ENCODE data around the gene ENHO.
"Not testable (repeated sequence)": the region's sequence is repeated elsewhere in the genome, so short reads cannot be mapped to it uniquely, and the experiment has no call there.

The ENHO gene

DNA sequence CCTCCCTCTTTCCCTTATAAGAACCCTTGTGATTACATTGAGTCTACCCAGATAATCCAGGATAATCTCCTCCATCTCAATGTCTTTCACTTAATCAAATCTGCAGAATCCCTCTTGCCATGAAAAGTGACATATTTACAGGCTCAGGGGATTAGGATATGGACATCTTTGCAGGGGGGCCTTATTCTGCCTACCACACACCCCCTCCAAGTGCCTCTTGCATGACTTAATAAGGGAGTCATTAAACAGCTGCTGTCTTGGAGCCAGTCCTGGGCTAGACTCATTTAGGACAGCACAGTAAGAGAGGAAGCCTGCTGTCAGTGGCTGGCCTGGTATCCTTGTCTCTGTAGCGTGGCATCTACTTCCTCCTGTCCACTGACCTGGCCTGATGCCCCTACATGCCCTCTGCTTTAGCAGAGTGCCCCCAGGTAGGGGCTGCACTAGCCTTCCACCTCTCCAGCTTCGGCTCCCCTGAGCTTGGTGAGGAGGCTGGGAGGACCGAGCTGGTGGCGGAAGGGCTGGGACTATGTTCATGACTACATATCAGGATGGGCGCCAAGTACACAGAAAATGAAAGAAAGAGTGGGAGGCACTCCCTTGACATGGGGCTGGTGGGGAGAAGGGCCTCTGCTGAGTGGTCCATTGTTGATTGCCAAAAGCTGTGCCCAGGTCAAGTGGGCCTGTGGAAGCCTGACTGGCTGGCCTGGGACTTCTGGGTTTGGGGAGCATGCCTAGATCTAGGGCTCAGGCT is 17.2 kb downstream of the ENHO start:
- DNase-seq, result no peak

DNA sequence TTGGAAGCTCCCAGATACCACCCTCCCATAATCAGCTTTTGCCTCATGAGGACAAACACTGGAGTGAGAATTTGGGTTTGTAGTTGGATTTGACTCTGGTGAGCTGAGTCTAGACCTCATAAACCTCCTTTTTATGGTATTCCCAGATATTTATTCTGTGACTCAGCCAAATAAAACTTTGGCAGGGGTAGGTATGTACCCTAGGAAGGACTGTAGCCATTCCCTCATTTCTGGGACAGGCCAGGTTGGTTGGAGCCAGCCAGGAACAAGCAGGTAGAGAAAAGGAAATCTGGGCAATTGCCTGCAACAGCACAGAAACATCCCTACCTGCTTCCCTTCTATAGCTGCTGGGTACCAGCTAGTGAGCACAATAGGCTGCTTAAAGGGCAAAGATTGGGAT is 19.4 kb downstream of the ENHO start:
- DNase-seq, result no peak

DNA sequence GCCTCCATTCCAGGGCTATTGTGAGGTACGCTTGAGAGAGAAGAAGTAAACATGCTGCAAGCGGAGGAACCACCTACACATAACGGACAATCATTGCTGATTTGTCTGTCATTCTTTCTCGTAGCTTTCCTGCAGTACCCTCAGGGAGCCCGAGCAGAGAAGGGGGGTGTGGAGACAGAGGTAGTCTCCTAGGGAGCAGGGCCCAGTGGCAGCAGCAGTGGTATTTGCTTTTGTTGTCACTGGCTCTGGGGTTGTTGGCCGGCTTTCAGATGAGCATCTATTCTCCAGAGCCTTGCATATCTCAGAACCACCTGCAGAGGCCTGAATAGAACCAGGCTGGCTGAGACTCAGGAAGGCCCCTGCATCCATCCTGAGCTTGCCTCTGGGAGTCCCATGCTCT is 19.9 kb downstream of the ENHO start:
- no peak for DNase-seq

DNA sequence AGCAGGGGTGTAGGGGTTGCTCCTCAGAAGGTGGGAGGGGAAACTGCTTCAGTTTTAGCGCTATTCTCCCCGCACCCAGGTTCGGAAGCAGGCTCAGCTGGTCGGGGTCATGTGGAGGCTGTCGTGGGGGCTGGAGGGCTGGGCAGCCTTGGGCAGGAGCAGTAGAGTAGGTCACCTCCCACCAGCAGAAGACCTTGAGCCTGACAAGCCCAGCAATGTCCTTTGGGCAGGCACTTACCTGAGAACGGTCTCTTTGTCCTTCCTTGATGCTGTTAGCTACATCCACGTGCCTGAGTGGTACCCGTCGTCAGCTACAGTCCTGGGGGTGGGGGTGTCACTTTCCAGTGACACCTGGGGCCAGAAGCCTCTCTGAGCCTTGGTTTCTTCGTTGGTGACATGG is 20.3 kb downstream of the ENHO start:
- no peak for DNase-seq

DNA sequence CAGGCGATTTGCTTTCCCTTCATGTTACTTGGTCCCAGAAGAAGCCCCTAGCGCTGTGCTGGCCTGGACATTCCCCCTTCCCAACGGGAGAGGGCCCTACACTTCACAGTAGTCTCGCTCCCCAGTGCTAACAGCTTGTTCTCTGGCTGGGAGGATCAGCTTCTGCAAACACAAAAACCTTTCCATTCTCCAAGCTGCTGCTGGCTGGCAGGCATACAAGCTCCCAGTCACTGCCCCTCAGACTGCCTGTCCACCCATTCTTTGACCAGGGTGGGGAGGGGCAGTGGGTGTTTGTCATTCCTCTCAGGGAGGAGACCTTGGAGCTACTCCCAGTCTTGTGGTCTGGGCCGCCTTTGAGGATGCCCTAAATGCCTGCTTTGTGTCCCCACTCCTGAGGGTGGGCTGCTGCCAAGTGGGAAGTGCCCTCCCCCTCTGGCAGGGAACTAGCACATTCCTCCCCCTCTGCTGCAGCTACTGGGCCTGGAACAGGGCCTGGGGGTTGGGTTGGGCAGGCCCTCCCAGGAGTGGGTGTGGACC is 20.8 kb downstream of the ENHO start:
- DNase-seq, result no peak

DNA sequence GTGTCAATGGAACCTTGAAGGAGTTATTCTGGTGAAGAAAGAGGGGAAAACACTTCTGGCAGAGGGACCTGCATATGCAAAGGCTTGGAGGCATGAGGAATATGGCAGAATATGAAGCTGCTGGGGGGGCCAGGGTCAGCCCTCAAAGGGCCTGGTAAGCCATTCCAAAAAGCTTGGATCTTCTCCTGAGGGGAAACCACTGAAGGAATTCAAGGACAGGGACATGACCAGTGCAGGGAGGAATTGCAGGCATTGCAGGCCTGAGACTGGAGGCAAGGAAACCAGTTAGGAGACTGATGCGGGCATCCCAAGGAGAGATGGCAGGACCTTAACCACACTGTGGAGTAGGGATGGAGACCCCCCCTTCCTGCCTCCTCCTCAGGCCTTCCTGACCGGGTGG is 21.4 kb downstream of the ENHO start:
- DNase-seq, result no peak

DNA sequence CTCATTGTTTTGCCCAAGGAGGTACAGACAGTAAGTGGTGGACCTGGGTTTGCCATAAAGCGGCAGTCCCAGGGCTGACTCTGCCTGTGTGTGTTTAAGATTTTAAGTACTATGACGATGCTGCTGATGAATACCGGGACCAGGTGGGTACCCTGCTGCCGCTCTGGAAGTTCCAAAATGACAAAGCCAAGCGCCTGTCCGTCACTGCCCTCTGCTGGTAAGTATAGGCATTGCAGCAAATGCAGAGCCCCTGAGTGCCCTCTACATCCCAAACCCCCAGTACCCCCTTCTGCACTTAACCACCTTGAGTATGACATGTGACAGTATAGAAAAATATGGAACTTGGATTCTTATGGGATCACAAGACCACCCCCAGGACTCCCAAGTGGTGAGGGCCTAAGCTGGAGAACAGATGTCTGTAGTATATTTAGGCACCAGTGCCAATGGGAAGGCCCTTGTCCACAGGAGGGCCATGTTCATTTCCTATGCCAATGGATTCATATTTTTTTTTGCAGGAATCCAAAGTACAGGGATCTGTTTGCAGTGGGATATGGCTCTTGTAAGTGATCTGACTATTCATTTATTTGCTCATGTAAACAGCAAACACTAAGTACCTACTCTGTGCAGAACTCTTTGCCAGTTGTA is 22.0 kb downstream of the ENHO start:
- peak; percentile 36 for DNase-seq

DNA sequence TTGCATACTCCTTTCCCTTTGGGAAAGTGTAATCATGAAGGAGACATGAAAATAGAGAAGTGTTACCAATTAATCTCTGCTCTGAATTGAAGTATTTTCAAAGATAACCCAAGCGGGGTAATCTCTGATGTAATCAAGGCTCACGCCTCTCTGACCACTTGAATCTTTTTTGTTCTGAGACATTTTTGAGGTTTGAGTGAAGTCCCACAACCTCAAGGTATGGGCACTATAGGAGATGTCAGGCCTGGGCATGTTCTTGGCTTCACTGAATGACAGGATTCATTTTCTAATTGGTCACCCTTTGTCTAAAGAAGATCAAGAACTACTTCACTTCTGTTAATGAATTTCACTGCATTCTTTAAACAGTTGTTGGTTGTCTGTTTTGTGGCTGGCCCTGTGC is 23.7 kb downstream of the ENHO start:
- no peak for DNase-seq

DNA sequence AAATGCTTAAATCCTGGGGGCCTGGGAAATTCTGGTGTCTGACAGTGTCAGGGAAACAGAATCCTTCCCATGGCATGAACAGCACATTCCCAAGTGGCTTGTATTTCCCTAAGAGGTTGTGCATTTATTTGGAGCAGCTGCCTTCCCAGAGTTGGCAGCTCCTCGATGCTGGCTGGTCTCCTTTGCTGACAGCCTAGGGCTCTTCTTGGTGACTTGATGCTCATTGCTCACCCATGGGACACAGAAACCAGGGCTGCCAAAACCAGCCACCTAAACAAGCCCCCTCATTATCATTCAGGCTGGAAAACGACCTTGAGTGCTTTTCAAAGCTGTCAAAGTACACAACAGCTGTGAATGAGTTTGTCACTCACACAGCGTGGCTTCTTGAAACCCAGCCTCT is 24.2 kb downstream of the ENHO start:
- DNase-seq, result no peak

DNA sequence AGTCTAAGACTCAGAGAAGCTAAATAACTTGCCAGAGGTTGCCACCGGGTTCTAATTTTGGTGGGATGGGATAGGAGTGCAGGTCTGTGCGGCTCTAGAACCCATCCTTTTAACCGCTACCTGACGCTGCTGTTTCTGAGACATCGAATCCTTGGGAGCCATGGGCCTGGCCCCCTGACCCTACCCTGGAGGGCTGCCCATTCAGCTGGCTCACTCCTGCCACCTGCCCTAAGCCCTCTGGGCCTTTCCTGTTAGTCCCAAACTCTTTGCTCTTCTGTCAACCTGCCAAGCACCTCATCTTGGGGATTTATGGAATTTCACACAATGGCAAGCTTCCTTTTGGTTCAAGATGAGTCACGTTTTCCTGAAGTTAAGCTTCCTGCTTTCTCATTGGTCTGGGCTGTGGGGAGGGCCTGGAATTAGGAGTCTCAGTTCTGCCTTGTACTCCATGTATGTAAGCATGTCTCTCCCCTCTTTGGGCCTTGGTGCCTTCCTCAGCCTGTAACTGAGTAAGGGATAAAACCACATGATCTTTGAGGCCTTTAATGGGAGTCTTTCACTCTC is 26.6 kb downstream of the ENHO start:
- DNase-seq, result no peak

DNA sequence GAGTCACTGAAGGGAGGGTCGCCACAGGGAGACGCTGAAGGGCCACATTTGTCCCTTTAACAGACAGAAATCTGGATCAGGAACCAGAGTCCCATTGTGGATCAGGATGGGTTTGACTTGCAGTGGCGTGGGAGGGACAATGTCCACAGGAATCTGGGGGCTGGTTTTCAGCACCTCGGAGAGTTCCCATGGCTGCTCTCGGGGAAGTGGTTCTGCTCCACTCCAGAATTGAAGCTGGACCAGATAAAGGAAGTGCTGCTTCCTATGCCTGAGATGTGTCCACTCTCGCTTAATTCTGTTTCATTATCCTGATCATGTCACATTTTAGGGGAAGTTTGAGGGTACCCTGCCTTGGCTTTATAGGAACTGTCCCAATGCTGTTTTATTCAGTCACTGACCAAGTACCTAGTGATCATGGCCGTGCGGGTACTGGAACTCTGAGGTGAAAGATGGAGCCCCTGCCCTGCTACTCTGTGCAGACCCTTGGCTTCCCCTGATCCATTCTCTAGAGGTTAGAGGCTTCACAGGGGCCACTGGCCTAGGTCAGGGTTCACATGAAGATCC is 28.7 kb downstream of the ENHO start:
- no peak for DNase-seq

DNA sequence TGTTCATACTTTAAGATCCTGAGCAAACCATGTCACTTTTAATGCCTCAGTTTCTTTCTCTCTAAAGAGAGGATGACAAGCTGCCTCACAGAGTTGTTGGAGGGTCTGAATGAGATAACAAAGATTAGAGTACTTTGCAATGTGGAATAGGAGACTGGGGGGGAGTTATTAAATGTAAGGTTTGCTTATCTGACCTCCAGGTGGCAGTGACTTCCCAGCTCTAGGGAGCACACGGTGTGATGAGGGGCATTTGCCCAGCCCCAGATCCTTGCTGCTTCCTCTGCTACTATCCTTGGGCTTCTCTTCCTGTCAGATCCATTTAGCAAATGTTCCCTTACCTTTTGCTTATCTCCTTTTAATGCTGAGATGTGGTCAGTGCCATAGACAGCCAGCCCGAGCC is 30.7 kb downstream of the ENHO start:
- no peak for DNase-seq

DNA sequence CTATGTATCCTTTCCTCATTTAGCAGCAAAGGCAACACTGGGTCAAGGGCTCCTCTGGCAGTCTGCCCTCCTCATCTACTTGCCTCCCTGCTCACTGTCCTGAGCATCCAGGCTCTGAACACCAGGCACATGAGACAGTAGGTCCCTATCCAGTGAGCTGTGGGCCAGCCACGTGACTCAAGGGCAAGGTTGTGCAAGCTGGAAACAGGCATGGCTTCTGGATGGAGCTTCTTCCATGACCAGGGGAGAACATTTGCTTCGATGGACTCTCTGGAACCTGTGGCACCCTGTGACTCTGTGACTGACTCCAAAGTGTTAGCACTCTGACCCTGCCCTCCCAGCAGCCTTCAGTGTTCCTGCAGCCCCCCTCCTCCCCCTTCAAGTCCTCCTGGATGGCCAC is 31.2 kb downstream of the ENHO start:
- no peak for DNase-seq

DNA sequence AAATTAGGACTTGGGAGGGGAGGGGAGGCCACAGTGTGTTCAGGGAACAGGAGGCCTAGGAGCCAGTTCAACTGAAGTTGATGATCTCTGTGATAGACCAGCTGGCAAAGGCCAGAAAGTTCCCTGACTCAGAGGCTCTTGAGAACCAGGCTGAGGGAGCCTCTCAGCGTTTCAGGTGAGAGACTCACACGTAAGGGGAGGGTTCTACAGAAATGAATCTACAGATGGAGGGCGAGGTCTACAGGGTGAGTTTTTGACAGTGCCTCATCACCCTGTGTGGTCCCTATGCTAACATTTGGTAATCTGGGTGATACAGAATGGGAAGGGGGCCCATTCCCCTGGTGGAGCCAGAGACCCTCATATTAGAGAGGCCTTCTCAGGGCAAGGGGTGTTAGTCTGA is 32.0 kb downstream of the ENHO start:
- no peak for DNase-seq

DNA sequence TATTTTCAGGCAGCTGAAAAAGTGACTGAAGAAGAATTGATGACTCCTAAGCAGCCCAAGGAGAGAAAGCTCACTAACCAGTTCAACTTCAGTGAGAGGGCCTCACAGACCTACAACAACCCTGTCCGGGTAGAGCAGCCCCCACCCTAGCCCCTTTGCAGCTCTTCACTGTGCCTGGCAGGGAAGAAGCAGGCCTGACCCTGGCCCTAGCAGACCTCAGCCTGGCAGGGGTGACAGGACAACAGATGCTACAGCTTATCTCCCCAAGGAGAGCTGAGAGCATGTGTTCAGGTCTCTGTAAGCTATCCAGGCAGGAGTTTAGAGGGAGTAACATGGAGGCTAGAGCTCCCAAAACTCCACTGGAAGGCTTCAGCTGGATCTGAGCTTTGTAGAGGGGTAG is 32.4 kb downstream of the ENHO start:
- DNase-seq, result no peak

DNA sequence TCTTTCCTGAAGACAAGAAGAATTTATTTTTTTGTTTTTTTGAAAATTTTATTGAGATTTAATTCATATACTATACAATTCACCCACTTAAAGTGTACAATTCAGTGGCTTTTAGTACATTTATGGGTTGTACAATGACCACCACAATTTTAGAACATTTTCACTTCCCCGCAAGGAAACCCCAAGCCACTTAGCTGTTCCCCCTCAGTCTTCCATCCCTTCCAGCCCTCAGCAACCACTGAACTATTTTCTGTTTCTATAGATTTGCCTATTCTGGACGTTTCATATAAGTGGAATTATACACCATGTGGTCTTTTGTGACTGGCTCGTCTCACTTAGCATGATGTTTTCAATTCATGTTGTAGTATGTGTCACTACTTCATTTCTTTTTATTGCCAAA is 36.2 kb downstream of the ENHO start:
- no peak for DNase-seq

DNA sequence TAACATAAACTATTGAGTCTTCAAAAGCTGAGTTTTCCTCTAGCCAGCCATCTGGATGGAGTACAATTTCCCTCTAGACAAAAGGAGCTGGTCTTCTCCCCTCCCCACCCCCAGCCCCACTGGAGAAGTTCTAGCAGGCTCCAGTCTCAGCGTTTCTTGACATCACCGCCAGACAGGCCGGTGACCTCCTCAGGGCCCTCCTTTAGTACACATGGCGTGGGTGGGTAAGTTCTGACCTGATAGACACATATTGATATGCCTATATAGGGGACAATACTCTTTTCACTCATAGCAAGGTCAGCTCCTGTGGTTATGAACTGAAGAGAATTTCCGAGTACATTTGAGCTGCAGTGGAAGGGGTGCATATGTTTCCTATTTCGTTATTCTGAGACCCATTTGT is 37.0 kb downstream of the ENHO start:
- DNase-seq, result no peak

DNA sequence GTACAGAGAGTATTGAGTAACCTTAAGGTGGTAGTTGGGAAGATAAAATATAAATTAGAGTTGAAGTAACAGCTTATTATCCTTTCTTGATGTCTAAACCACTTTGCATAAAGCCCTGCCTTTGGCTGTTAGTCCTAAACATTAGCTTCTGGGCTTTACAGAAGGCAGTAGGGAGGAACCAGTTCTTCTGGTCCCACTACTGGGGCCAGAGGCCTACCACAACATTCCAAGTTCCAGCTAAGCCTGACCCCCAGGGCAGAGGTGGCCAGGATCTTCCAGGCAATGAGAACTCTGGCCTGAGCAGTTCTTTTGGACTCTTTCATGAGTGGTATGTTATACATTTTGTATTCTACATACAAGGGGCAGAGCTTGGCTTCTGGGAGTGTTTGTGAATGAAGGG is 38.1 kb downstream of the ENHO start:
- DNase-seq, result no peak

DNA sequence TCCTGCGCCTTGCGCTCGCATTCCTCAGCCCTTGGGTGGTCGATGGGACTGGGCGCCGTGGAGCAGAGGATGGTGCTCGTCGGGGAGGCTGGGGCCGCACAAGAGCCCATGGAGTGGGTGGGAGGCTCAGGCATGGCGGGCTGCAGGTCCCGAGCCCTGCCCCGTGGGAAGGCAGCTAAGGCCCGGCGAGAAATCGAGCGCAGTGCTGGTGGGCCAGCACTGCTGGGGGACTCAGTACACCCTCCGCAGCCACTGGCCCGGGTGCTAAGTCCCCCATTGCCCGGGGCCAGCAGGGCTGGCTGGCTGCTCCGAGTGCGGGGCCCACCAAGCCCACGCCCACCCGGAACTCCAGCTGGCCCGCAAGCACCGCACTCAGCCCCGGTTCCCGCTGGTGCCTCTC is 40.0 kb downstream of the ENHO start:
- DNase-seq, result not testable (repeated sequence)

DNA sequence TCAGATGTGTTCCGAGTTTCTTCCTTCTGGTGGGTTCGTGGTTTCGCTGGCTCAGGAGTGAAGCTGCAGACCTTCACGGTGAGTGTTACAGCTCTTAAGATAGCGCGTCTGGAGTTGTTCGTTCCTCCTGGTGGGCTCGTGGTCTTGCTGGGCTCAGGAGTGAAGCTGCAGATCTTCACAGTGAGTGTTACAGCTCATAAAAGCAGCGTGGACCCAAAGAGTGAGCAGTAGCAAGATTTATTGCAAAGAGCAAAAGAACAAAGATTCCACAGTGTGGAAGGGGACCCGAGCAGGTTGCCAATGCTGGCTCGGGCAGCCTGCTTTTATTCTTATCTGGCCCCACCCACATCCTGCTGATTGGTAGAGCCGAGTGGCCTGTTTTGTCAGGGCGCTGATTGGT is 41.2 kb downstream of the ENHO start:
- DNase-seq, result not testable (repeated sequence)

DNA sequence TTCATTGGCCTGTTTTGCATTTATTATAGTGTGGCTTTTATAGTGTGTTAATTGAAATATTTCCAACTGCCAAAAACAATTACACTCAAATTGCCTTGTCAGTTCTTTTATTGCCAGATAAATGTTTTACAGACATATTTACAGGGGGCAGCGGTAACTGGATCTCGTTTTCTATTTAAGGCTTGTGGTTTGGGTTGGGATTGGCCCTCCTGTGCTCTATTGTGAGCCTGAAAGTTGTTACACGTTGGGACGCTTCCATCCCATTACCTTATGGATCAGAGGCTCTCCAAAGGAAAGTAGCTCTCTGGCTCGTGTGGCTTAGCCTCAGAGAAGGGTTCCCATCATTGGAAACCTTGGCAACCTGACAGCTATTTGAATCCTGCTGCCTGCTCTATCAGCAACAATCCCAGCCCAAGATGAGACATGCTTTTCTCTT is 43.3 kb downstream of the ENHO start:
- no peak for DNase-seq

DNA sequence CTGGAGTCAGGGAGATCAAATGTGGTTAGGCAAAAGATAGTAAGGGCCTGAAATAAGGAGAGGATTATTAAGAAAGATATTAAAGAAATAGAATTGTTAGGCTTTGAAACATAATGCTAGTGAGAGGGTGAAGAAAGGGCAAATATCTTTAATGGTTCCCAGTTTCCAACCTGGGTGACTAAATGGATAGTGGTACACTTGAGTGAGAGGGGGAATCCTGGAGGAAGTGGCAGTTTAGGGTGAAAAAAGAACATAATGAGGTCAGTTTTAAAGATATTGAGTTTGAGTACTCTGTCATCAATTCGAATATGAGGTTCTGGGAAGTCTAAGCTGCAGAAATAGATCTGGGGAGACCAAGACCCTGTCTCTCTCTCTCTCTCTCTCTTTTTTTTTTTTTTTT is 45.2 kb downstream of the ENHO start:
- no peak for DNase-seq

DNA sequence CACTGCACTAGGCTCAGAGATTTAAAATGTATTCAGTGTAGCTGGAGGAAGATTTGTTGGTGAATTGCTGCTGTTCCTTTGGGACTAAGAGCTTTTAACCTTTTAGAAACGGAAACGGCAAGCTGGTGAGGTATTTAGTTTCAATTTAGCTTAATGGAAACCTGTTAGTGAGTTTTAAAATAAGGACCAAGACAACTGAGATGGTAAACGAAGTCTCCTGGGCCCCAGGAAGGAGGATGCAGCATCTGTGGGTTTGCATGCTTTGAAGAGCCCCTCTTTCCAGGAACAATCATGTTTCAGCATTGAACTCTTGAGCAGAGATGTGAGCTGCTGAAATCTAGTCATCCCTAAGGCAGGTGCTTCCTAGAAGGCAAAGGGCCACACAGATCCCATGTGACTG is 47.7 kb downstream of the ENHO start:
- DNase-seq, result no peak

Data from DMS153 (cell line).